Neural progenitor cell (in vitro differentiated cells): ENCODE results near the gene PRM1. TPM values are rescaled to one million over a fixed set of nuclear protein-coding genes. Genes with fewer than 3 reads are reported as not detected.

Experiments used
- DNase-seq: peaks from one replicate; pipeline ENCODE4 v3.0.0-alpha.2; 2016; ENCODE audit warnings: low spot score
- H2AFZ ChIP-seq: fragments of 200-600 bp; sonication (generic); replicated peaks from 2 replicates; pipeline ENCODE4 v1.6.1; 2016; ENCODE audit warnings: antibody characterized with exemption
- H3F3A ChIP-seq: fragments of 200-600 bp; sonication (generic); 2 replicates; pipeline ENCODE4 v1.6.1; 2016; ENCODE audit warnings: antibody characterized with exemption, low read depth
- H3K27ac ChIP-seq: fragments of 200-600 bp; sonication (generic); 2 replicates; pipeline ENCODE4 v1.5.1; 2016; ENCODE audit warnings: mild to moderate bottlenecking
- H3K27me3 ChIP-seq: fragments of 200-600 bp; sonication (generic); 2 replicates; pipeline ENCODE4 v1.6.1; 2016; ENCODE audit warnings: mild to moderate bottlenecking, moderate library complexity
- H3K36me3 ChIP-seq: fragments of 200-600 bp; sonication (generic); 2 replicates; pipeline ENCODE4 v1.5.1; 2016
- H3K4me1 ChIP-seq: fragments of 200-600 bp; sonication (generic); 2 replicates; pipeline ENCODE4 v1.6.1; 2016; ENCODE audit warnings: mixed run types
- H3K4me2 ChIP-seq: fragments of 200-600 bp; sonication (generic); 2 replicates; pipeline ENCODE4 v1.6.1; 2016
- H3K4me3 ChIP-seq: fragments of 200-600 bp; sonication (generic); 2 replicates; pipeline ENCODE4 v1.5.1; 2016
- H3K79me2 ChIP-seq: fragments of 200-600 bp; sonication (generic); 2 replicates; pipeline ENCODE4 v1.6.1; 2016; ENCODE audit warnings: low read depth
- H3K9ac ChIP-seq: fragments of 200-600 bp; sonication (generic); 2 replicates; pipeline ENCODE4 v1.6.1; 2016
- H3K9me3 ChIP-seq: fragments of 200-600 bp; sonication (generic); 2 replicates; pipeline ENCODE4 v1.5.1; 2016; ENCODE audit warnings: low read depth
- H4K20me1 ChIP-seq: fragments of 200-600 bp; sonication (generic); 2 replicates; pipeline ENCODE4 v1.6.1; 2016; ENCODE audit warnings: low read depth
- H3K27ac Mint-ChIP-seq: 3 replicates; pipeline ENCODE4 v1.8.0; 2021; ENCODE audit warnings: mixed read lengths
- H3K27me3 Mint-ChIP-seq: 2 replicates; pipeline ENCODE4 v1.8.0; 2022; ENCODE audit warnings: low read depth, mild to moderate bottlenecking, inconsistent platforms, moderate library complexity, mixed read lengths; ENCODE audit not compliant: insufficient read depth
- H3K36me3 Mint-ChIP-seq: 3 replicates; pipeline ENCODE4 v1.8.0; 2021; ENCODE audit warnings: mixed read lengths
- H3K4me1 Mint-ChIP-seq: 3 replicates; pipeline ENCODE4 v1.8.0; 2021; ENCODE audit warnings: mixed read lengths
- H3K4me3 Mint-ChIP-seq: 3 replicates; pipeline ENCODE4 v1.8.0; 2021; ENCODE audit warnings: mild to moderate bottlenecking, moderate library complexity, mixed read lengths
- H3K9me3 Mint-ChIP-seq: 3 replicates; pipeline ENCODE4 v1.8.0; 2020; ENCODE audit warnings: mixed read lengths
- CTCF ChIP-seq: fragments of 200-600 bp; sonication (generic); IDR thresholded peaks from 2 replicates; pipeline ENCODE4 v1.5.1; 2017; ENCODE audit warnings: antibody characterized with exemption, mild to moderate bottlenecking
- EZH2 ChIP-seq: fragments of 200-600 bp; sonication (generic); IDR thresholded peaks from 2 replicates; pipeline ENCODE4 v1.6.1; 2017; ENCODE audit warnings: antibody characterized with exemption, mild to moderate bottlenecking, moderate library complexity
- EZH2phosphoT487 ChIP-seq: fragments of 200-600 bp; sonication (generic); IDR thresholded peaks from 2 replicates; pipeline ENCODE4 v1.6.1; 2017; ENCODE audit warnings: antibody characterized with exemption
- total RNA-seq: library from RNA; depleted of rRNA; stranded (reverse); fragments of >200 nt; gene quantifications from 2 replicates; pipeline ENCODE4 v1.2.3, GENCODE V29; 2015; ENCODE audit warnings: low replicate concordance

PRM1 gene
- total RNA-seq, 1 donor from 2014 or later: not detected

GRCh38 chr16:11326084-11326736 is 45.1 kb upstream of the PRM1 start:
- Histone ChIP-seq H3K36me3 (no peaks in the 10 kb centered on the region), H3K9ac (no peak overlapping the region), H3K9me3 (no peaks in the 10 kb centered on the region), H3K27me3 (no peaks in the 10 kb centered on the region), H3K4me3 (no peak overlapping the region), H3K79me2 (no peaks in the 10 kb centered on the region), H3K27ac (no peak overlapping the region), H4K20me1 (no peaks in the 10 kb centered on the region), H2AFZ (no peak overlapping the region), H3K4me1 (peaks cover 18% of the 10 kb centered on the region), H3F3A (peaks cover 34% of the 10 kb centered on the region), H3K4me2 (no peak overlapping the region)
- Mint-ChIP-seq H3K27ac (no peak overlapping the region), H3K4me3 (no peak overlapping the region), H3K36me3 (no peaks in the 10 kb centered on the region), H3K9me3 (no peaks in the 10 kb centered on the region), H3K27me3 (peaks cover 18% of the 10 kb centered on the region), H3K4me1 (peaks cover 46% of the 10 kb centered on the region)
- TF ChIP-seq EZH2phosphoT487 (no peak), EZH2 (no peak)
- DNase-seq: no peak

GRCh38 chr16:11325404-11326083 is 44.4 kb upstream of the PRM1 start:
- Histone ChIP-seq H3K4me2 (no peak overlapping the region), H3K9me3 (no peaks in the 10 kb centered on the region), H2AFZ (no peak overlapping the region), H4K20me1 (no peaks in the 10 kb centered on the region), H3K36me3 (no peaks in the 10 kb centered on the region), H3F3A (peaks cover 39% of the 10 kb centered on the region), H3K4me3 (no peak overlapping the region), H3K79me2 (no peaks in the 10 kb centered on the region), H3K4me1 (peaks cover 18% of the 10 kb centered on the region), H3K27me3 (no peaks in the 10 kb centered on the region), H3K9ac (no peak overlapping the region), H3K27ac (no peak overlapping the region)
- H3K4me1 Mint-ChIP-seq: peaks cover 44% of the 10 kb centered on the region
- H3K27ac Mint-ChIP-seq: peak overlapping the region; percentile 11
- no peak for DNase-seq
- H3K4me3 Mint-ChIP-seq: no peak overlapping the region
- no peaks in the 10 kb centered on the region for H3K9me3 Mint-ChIP-seq
- H3K36me3 Mint-ChIP-seq: no peaks in the 10 kb centered on the region
- no peak for TF ChIP-seq EZH2
- H3K27me3 Mint-ChIP-seq: peaks cover 20% of the 10 kb centered on the region

GRCh38 chr16:11323551-11324336 is 42.6 kb upstream of the PRM1 start:
- no peak overlapping the region for H3K27ac ChIP-seq
- TF ChIP-seq EZH2phosphoT487: no peak
- no peak for TF ChIP-seq CTCF
- no peak for TF ChIP-seq EZH2
- H3K36me3 ChIP-seq: no peaks in the 10 kb centered on the region
- peaks cover 10% of the 10 kb centered on the region for H3K4me1 ChIP-seq
- H2AFZ ChIP-seq: no peak overlapping the region
- no peak for DNase-seq
- Mint-ChIP-seq H3K36me3 (no peaks in the 10 kb centered on the region), H3K4me3 (no peak overlapping the region), H3K27me3 (peaks cover 16% of the 10 kb centered on the region), H3K27ac (no peak overlapping the region), H3K9me3 (no peaks in the 10 kb centered on the region), H3K4me1 (peaks cover 34% of the 10 kb centered on the region)
- H3K79me2 ChIP-seq: no peaks in the 10 kb centered on the region
- no peaks in the 10 kb centered on the region for H3K9me3 ChIP-seq
- H3K9ac ChIP-seq: no peak overlapping the region
- H4K20me1 ChIP-seq: no peaks in the 10 kb centered on the region
- no peak overlapping the region for H3K4me3 ChIP-seq
- H3K4me2 ChIP-seq: no peak overlapping the region
- peaks cover 29% of the 10 kb centered on the region for H3F3A ChIP-seq
- no peaks in the 10 kb centered on the region for H3K27me3 ChIP-seq

GRCh38 chr16:11322823-11323222 is 41.7 kb upstream of the PRM1 start:
- H3K27me3 ChIP-seq: no peaks in the 10 kb centered on the region
- no peak overlapping the region for H3K4me3 Mint-ChIP-seq
- DNase-seq: no peak
- H3K79me2 ChIP-seq: no peaks in the 10 kb centered on the region
- peaks cover 16% of the 10 kb centered on the region for H3K27me3 Mint-ChIP-seq
- no peaks in the 10 kb centered on the region for H3K9me3 Mint-ChIP-seq
- peaks cover under 1% of the 10 kb centered on the region for H3K4me1 ChIP-seq
- TF ChIP-seq EZH2phosphoT487 (no peak), CTCF (no peak), EZH2 (no peak)
- no peaks in the 10 kb centered on the region for H4K20me1 ChIP-seq
- no peak overlapping the region for H3K27ac Mint-ChIP-seq
- no peak overlapping the region for H3K9ac ChIP-seq
- H3K9me3 ChIP-seq: no peaks in the 10 kb centered on the region
- H3K4me1 Mint-ChIP-seq: peaks cover 25% of the 10 kb centered on the region
- H3K36me3 ChIP-seq: no peaks in the 10 kb centered on the region
- peaks cover 20% of the 10 kb centered on the region for H3F3A ChIP-seq
- H2AFZ ChIP-seq: no peak overlapping the region
- H3K36me3 Mint-ChIP-seq: no peaks in the 10 kb centered on the region
- H3K4me3 ChIP-seq: no peak overlapping the region
- H3K4me2 ChIP-seq: no peak overlapping the region
- no peak overlapping the region for H3K27ac ChIP-seq
